Epithelial cell of proximal tubule (primary cell): ENCODE results near the gene PPP2R2D. TPM values are rescaled to one million over a fixed set of nuclear protein-coding genes. Genes with fewer than 3 reads are reported as not detected.

Experiments used
- DNase-seq: peaks from one replicate; pipeline ENCODE4 v3.0.0-alpha.2; 2011; ENCODE audit warnings: low read depth
- H3K4me3 ChIP-seq: 2 replicates; pipeline ENCODE4 v1.5.1; 2011; ENCODE audit warnings: low read depth, mild to moderate bottlenecking, low read length
- CTCF ChIP-seq: conservative IDR thresholded peaks from 2 replicates; pipeline ENCODE4 v1.5.1; 2012; ENCODE audit warnings: low read depth, mild to moderate bottlenecking, low read length
- total RNA-seq: library from RNA; depleted of rRNA; stranded (reverse); fragments of >200 nt; gene quantifications from 2 replicates; pipeline ENCODE4 v1.2.3, GENCODE V29; 2015

Gene PPP2R2D
- total RNA-seq, 1 donor from 2014 or later = 28.6 TPM

GRCh38 chr10:131975796-131976195 is 75.0 kb downstream of the PPP2R2D start:
- H3K4me3 ChIP-seq = no peak overlapping the region
- no peak for DNase-seq
- no peak for TF ChIP-seq CTCF

DNA sequence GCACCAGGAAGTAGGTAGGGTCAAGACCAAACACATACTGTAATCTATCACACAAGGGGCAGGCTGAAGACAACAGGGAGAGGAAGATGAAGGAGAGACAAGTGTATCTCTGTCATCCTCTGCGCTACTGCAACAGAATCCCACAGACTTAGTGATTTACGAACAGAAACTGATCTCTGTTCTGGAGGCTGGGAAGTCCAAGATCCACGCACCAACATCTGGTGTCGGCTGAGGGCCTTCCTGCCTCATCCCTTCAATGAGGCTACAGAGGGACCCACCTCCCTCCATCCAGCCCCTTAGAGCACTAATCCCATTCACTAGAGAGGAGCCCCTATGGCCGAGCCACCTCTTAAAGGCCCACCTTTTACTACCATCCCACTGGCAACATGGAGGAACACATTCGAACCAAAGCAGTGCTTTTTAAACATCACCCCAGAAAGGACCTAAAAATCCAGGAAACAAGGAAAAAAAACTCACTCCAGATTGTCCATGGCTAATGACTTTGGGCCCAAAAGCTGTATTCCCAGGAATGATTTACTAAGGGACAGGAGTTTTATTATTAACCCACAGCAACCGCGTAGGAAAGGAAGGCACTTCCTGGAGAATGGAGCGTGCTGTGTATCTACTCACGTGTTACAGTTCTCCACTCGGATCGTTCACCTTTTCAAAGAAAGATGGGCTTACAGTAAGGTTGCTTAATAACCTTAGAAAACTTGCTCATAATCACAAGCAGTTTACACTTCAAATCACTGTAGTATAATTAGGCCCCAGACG is 76.7 kb downstream of the PPP2R2D start:
- TF ChIP-seq CTCF = no peak
- DNase-seq = peak; percentile 61

DNA sequence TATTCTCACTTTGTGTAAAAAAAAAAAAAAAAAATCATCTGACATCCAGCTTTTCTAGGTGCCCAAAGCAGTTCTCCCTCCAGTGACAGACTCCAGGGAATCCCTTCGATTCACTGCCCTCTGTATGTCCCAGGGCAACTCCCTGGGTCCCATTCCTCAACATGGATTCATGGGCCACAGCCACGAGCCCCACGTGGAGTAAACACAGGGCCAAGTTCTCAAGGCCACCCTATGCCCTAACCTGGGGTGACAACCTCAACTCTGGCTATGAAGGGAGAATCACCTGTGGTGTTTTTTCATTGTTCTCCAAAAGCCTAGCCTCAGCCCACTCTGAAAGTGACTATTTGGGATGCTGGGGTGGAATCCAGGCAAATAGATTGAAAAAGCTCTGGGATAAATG is 77.6 kb downstream of the PPP2R2D start:
- DNase-seq = no peak
- TF ChIP-seq CTCF = no peak
- H3K4me3 ChIP-seq = peak overlapping the region; percentile 93

More for the DNA sequence above, 76.7 kb downstream of the PPP2R2D start:
- H3K4me3 ChIP-seq = peak overlapping the region; percentile 38

- H3K4me3 ChIP-seq = peak overlapping the region; percentile 93
- DNase-seq = no peak
- no peak for TF ChIP-seq CTCF
Measured at GRCh38 chr10:131978851-131979250, 78.0 kb downstream of the PPP2R2D start.

DNA sequence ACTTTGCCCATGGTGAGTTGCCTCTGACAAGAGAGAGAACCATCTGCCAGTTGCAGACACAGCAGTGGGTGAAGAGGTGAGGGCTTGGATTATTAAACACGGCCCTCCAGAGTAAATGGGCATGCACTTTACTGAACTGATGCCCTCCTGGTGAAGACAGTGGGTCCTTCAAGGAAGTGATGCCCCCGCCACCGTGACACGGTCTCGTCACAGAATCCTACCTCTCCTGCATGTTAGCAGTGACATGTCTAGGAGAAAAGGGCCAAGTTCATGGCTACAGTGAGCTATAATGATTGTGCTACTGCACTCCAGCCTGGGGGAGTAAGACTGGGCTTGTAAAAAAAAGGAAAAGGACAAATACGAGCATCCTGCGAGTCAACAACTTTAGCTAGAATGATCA is 78.5 kb downstream of the PPP2R2D start:
- H3K4me3 ChIP-seq = peak overlapping the region; percentile 93
- no peak for DNase-seq
- TF ChIP-seq CTCF = no peak

- TF ChIP-seq CTCF = no peak
- no peak for DNase-seq
- H3K4me3 ChIP-seq = peak overlapping the region; percentile 93
Measured at GRCh38 chr10:131979821-131980270, 79.0 kb downstream of the PPP2R2D start.

DNA sequence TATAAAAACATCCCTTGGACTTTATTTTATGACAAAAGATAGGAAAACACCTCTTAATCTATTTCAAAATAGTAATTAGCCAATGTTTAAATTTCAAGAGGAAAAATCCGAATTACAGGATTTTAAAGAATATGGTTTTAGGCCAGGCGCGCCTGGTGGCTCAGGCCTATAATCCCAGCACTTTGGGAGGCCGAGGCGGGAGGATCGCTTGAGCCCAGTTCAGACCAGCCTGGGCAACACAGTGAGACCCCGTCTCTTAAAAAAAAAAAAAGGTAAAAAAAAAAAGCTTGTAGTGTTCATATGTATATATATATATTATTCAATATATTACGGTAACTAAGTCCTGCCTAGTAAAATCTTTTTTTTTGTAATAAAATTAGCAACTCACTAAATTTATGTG is 79.5 kb downstream of the PPP2R2D start:
- peak overlapping the region; percentile 93 for H3K4me3 ChIP-seq
- no peak for TF ChIP-seq CTCF
- DNase-seq = no peak
